K562 (cell line): ENCODE results near the gene TOX2. TPM values are rescaled to one million over a fixed set of nuclear protein-coding genes. Genes with fewer than 3 reads are reported as not detected.

ENCODE experiments used
- CHD7 ChIP-seq: fragments of 200-600 bp; sonication (generic); IDR thresholded peaks from one replicate; pipeline ENCODE4 v1.6.1; 2012; ENCODE audit warnings: mild to moderate bottlenecking, low read depth, low read length, inconsistent platforms
- CREB1 ChIP-seq, 2 experiments: sonication (generic) in 1 of 2; formaldehyde crosslinking in 1 of 2; IDR thresholded peaks; 2 replicates each; pipeline versions ENCODE4 v1.6.1 to v1.8.0; 2012 to 2022; ENCODE audit warnings: inconsistent platforms in 1 of 2, mild to moderate bottlenecking in 1 of 2, missing genetic modification reagents in 1 of 2, moderate library complexity in 1 of 2
- FOXA3 ChIP-seq, 2 experiments: fragments of 450-650 bp in 1 of 2; sonication (generic) in 1 of 2; formaldehyde crosslinking; IDR thresholded peaks in 1 of 2; conservative IDR thresholded peaks in 1 of 2; 2 replicates each; pipeline versions ENCODE4 v1.4.0 to v1.8.0; 2020 to 2022; ENCODE audit warnings: mild to moderate bottlenecking in 2 of 2, missing genetic modification reagents in 1 of 2
- GTF2E2 ChIP-seq: fragments of 200-800 bp; sonication (Bioruptor generic); IDR thresholded peaks from 2 replicates; pipeline ENCODE4 v1.6.1; 2016; ENCODE audit warnings: missing genetic modification characterization, missing compliant biosample characterization
- HOXB6 ChIP-seq: fragments of 250-450 bp; sonication (Bioruptor Pico); IDR thresholded peaks from 2 replicates; pipeline ENCODE4 v1.5.1; 2022; ENCODE audit warnings: mild to moderate bottlenecking, borderline replicate concordance
- MCM5 ChIP-seq: fragments of 450-650 bp; IDR thresholded peaks from 2 replicates; pipeline ENCODE4 v1.6.1; 2016; ENCODE audit warnings: low read depth
- NELFE ChIP-seq: IDR thresholded peaks from 2 replicates; pipeline ENCODE4 v1.6.1; 2011; ENCODE audit warnings: mild to moderate bottlenecking; ENCODE audit not compliant: insufficient read depth, insufficient read length
- RBFOX2 ChIP-seq: fragments of 200-400 bp; formaldehyde crosslinking; IDR thresholded peaks from 2 replicates; pipeline ENCODE4 v1.6.1; 2017; ENCODE audit warnings: low read depth, mild to moderate bottlenecking, low read length, moderate library complexity
- RBM15 ChIP-seq: fragments of 200-400 bp; formaldehyde crosslinking; IDR thresholded peaks from 2 replicates; pipeline ENCODE4 v1.6.1; 2018; ENCODE audit warnings: mild to moderate bottlenecking, low read length, moderate library complexity; ENCODE audit not compliant: insufficient read depth
- TGIF2 ChIP-seq: sonication (generic); formaldehyde crosslinking; IDR thresholded peaks from 2 replicates; pipeline ENCODE4 v1.8.1; 2022; ENCODE audit warnings: mild to moderate bottlenecking, missing genetic modification reagents, moderate library complexity
- ZBTB8A ChIP-seq: fragments of 450-650 bp; IDR thresholded peaks from 2 replicates; pipeline ENCODE4 v1.6.1; 2018; ENCODE audit warnings: mild to moderate bottlenecking, moderate library complexity; ENCODE audit not compliant: partially characterized antibody
- ZNF124 ChIP-seq: sonication (generic); formaldehyde crosslinking; IDR thresholded peaks from 2 replicates; pipeline ENCODE4 v1.8.1; 2022; ENCODE audit warnings: missing genetic modification reagents
- ZNF717 ChIP-seq: fragments of 250-450 bp; sonication (Bioruptor Pico); IDR thresholded peaks from 2 replicates; pipeline ENCODE4 v1.5.0; 2021
- polyA plus RNA-seq, 8 experiments: library from polyadenylated mRNA; depleted of rRNA in 4 of 8; stranded (reverse) in 5 of 8; unstranded in 3 of 8; fragments of >200 nt; fragmentation: Nextera tagmentation in 2 of 8; fragmentation: Illumina TruSeq in 1 of 8; extraction: Ambion mirVana in 2 of 8; extraction: Trizol in 1 of 8; gene quantifications; 2 replicates each; pipeline versions ENCODE4 v1.2.1 to v1.2.3, GENCODE V29; 2011 to 2014; ENCODE audit warnings: inconsistent platforms in 1 of 8, missing spikeins in 1 of 8
- total RNA-seq, 7 experiments: library from RNA; depleted of rRNA in 6 of 7; stranded (reverse); fragments of >200 nt in 6 of 7; fragmentation: Illumina TruSeq in 2 of 7; extraction: Trizol in 2 of 7; gene quantifications; 2 replicates each; pipeline versions ENCODE4 v1.2.1 to v1.2.3, GENCODE V29; 2011 to 2021; ENCODE audit warnings: low replicate concordance in 1 of 7

The TOX2 gene
- total and polyA plus RNA-seq, 9 of the 15 experiments (the other 6 are each of a cell fraction or from before 2014, with no cell fraction given): not detected

- TF ChIP-seq CHD7: no peak
- no peak for TF ChIP-seq ZBTB8A
- no peak for TF ChIP-seq FOXA3 (CRISPR knock-in tag; conservative IDR thresholded peaks at IDR 0.05 in 1 of 2, IDR thresholded peaks at IDR 0.05 in 1 of 2)
- TF ChIP-seq MCM5: no peak
- TF ChIP-seq ZNF717 (CRISPR knock-in tag): no peak
- no peak for TF ChIP-seq GTF2E2 (tag)
- no peak for TF ChIP-seq RBFOX2
- no peak for TF ChIP-seq TGIF2
- no peak for TF ChIP-seq RBM15
- no peak for TF ChIP-seq CREB1 (IDR thresholded peaks at IDR 0.05)
- no peak for TF ChIP-seq CREB1 (CRISPR knock-in tag; IDR thresholded peaks at IDR 0.05)
- no peak for TF ChIP-seq ZNF124 (CRISPR knock-in tag)
- no peak for TF ChIP-seq NELFE
- no peak for TF ChIP-seq HOXB6 (CRISPR knock-in tag)
Measured at GRCh38 chr20:44006126-44006525, 91.5 kb downstream of the TOX2 start (continued).
